Measurements from ENCODE around the gene RIC8A.
"Not testable (repeated sequence)": the region's sequence is repeated elsewhere in the genome, so short reads cannot be mapped to it uniquely, and the experiment has no call there.

Gene RIC8A

GRCh38 chr11:236774-237767 is 29.6 kb downstream of the RIC8A start, which contains the start of gene PSMD13:
Gene PSMD13, plus strand, starts transcription at chr11:236976. Its CDS starts 74 bp downstream, at chr11:237050.
- peak within 1 kb of the TSS; percentile 93 for H3K27ac ChIP-seq (ENCODE audit: low read depth, low read length)
- peaks cover 19% of the 10 kb centered on the region for H3K36me3 ChIP-seq (ENCODE audit: insufficient read depth, low read length)
- peak within 1 kb of the TSS; percentile 82 to 90 for H3K4me3 ChIP-seq (ENCODE audit: low read depth in 1 of 2, low read length in 2 of 2)
- no peaks in the 10 kb centered on the region for H3K9me3 ChIP-seq (ENCODE audit: low read length)
- no peaks in the 10 kb centered on the region for H3K27me3 ChIP-seq (ENCODE audit: control insufficient read depth in 1 of 2, insufficient read depth in 2 of 2, low read length in 2 of 2)
- H3K9ac ChIP-seq (ENCODE audit: low read length) = peak within 1 kb of the TSS; percentile 88
- H3K4me1 ChIP-seq (ENCODE audit: insufficient read depth, low read length) = peaks cover 11% of the 10 kb centered on the region

- not testable (repeated sequence) for H3K9me3 ChIP-seq (ENCODE audit: low read length); H3K9ac ChIP-seq (ENCODE audit: low read length); H3K27ac ChIP-seq (ENCODE audit: low read depth, low read length); H3K4me3 ChIP-seq (ENCODE audit: low read depth in 1 of 2, low read length in 2 of 2); H3K27me3 ChIP-seq (ENCODE audit: control insufficient read depth in 1 of 2, insufficient read depth in 2 of 2, low read length in 2 of 2)
- Histone ChIP-seq H3K36me3 (ENCODE audit: insufficient read depth, low read length) (peaks cover 18% of the 10 kb centered on the region), H3K4me1 (ENCODE audit: insufficient read depth, low read length) (peaks cover 11% of the 10 kb centered on the region)
These were observed 30.8 kb downstream of the RIC8A start for GRCh38 chr11:238346-238745.

- Histone ChIP-seq H3K4me1 (ENCODE audit: insufficient read depth, low read length) (peaks cover 11% of the 10 kb centered on the region), H3K27me3 (ENCODE audit: control insufficient read depth in 1 of 2, insufficient read depth in 2 of 2, low read length in 2 of 2) (no peaks in the 10 kb centered on the region), H3K27ac (ENCODE audit: low read depth, low read length) (no peak overlapping the region), H3K4me3 (ENCODE audit: low read depth in 1 of 2, low read length in 2 of 2) (no peak overlapping the region), H3K9me3 (ENCODE audit: low read length) (no peaks in the 10 kb centered on the region), H3K36me3 (ENCODE audit: insufficient read depth, low read length) (peaks cover 36% of the 10 kb centered on the region), H3K9ac (ENCODE audit: low read length) (no peak overlapping the region)
These were observed 32.8 kb downstream of the RIC8A start for GRCh38 chr11:240315-240714.

- Histone ChIP-seq H3K27ac (ENCODE audit: low read depth, low read length) (no peak overlapping the region), H3K36me3 (ENCODE audit: insufficient read depth, low read length) (peaks cover 49% of the 10 kb centered on the region), H3K9me3 (ENCODE audit: low read length) (no peaks in the 10 kb centered on the region), H3K27me3 (ENCODE audit: control insufficient read depth in 1 of 2, insufficient read depth in 2 of 2, low read length in 2 of 2) (no peaks in the 10 kb centered on the region), H3K4me3 (ENCODE audit: low read depth in 1 of 2, low read length in 2 of 2) (no peak overlapping the region), H3K4me1 (ENCODE audit: insufficient read depth, low read length) (peaks cover 11% of the 10 kb centered on the region), H3K9ac (ENCODE audit: low read length) (no peak overlapping the region)
These were observed 34.1 kb downstream of the RIC8A start for GRCh38 chr11:241634-242033.

- Histone ChIP-seq H3K36me3 (ENCODE audit: insufficient read depth, low read length) (peaks cover 77% of the 10 kb centered on the region), H3K4me3 (ENCODE audit: low read depth in 1 of 2, low read length in 2 of 2) (no peak overlapping the region), H3K27ac (ENCODE audit: low read depth, low read length) (no peak overlapping the region), H3K27me3 (ENCODE audit: control insufficient read depth in 1 of 2, insufficient read depth in 2 of 2, low read length in 2 of 2) (no peaks in the 10 kb centered on the region), H3K4me1 (ENCODE audit: insufficient read depth, low read length) (no peaks in the 10 kb centered on the region), H3K9ac (ENCODE audit: low read length) (no peak overlapping the region), H3K9me3 (ENCODE audit: low read length) (no peaks in the 10 kb centered on the region)
These were observed 36.9 kb downstream of the RIC8A start for GRCh38 chr11:244376-244775.

- H3K4me3 ChIP-seq (ENCODE audit: low read depth in 1 of 2, low read length in 2 of 2) = no peak overlapping the region
- peaks cover 88% of the 10 kb centered on the region for H3K36me3 ChIP-seq (ENCODE audit: insufficient read depth, low read length)
- no peak overlapping the region for H3K27ac ChIP-seq (ENCODE audit: low read depth, low read length)
- no peaks in the 10 kb centered on the region for H3K9me3 ChIP-seq (ENCODE audit: low read length)
- no peak overlapping the region for H3K9ac ChIP-seq (ENCODE audit: low read length)
- no peaks in the 10 kb centered on the region for H3K4me1 ChIP-seq (ENCODE audit: insufficient read depth, low read length)
- H3K27me3 ChIP-seq (ENCODE audit: control insufficient read depth in 1 of 2, insufficient read depth in 2 of 2, low read length in 2 of 2) = no peaks in the 10 kb centered on the region
These were observed 41.6 kb downstream of the RIC8A start for GRCh38 chr11:249062-249461.

GRCh38 chr11:250274-250673 is 42.8 kb downstream of the RIC8A start:
- H3K36me3 ChIP-seq (ENCODE audit: insufficient read depth, low read length) = peaks cover 78% of the 10 kb centered on the region
- no peaks in the 10 kb centered on the region for H3K4me1 ChIP-seq (ENCODE audit: insufficient read depth, low read length)
- no peak overlapping the region for H3K27ac ChIP-seq (ENCODE audit: low read depth, low read length)
- H3K4me3 ChIP-seq (ENCODE audit: low read depth in 1 of 2, low read length in 2 of 2) = no peak overlapping the region
- no peaks in the 10 kb centered on the region for H3K27me3 ChIP-seq (ENCODE audit: control insufficient read depth in 1 of 2, insufficient read depth in 2 of 2, low read length in 2 of 2)
- H3K9me3 ChIP-seq (ENCODE audit: low read length) = no peaks in the 10 kb centered on the region
- no peak overlapping the region for H3K9ac ChIP-seq (ENCODE audit: low read length)

GRCh38 chr11:250740-251299 is 43.3 kb downstream of the RIC8A start:
- no peaks in the 10 kb centered on the region for H3K27me3 ChIP-seq (ENCODE audit: control insufficient read depth in 1 of 2, insufficient read depth in 2 of 2, low read length in 2 of 2)
- H3K9ac ChIP-seq (ENCODE audit: low read length) = no peak overlapping the region
- H3K36me3 ChIP-seq (ENCODE audit: insufficient read depth, low read length) = peaks cover 72% of the 10 kb centered on the region
- no peaks in the 10 kb centered on the region for H3K9me3 ChIP-seq (ENCODE audit: low read length)
- no peak overlapping the region for H3K4me3 ChIP-seq (ENCODE audit: low read depth in 1 of 2, low read length in 2 of 2)
- H3K27ac ChIP-seq (ENCODE audit: low read depth, low read length) = no peak overlapping the region
- no peaks in the 10 kb centered on the region for H3K4me1 ChIP-seq (ENCODE audit: insufficient read depth, low read length)

- H3K4me3 ChIP-seq (ENCODE audit: low read depth in 1 of 2, low read length in 2 of 2) = no peak overlapping the region
- no peaks in the 10 kb centered on the region for H3K9me3 ChIP-seq (ENCODE audit: low read length)
- H3K9ac ChIP-seq (ENCODE audit: low read length) = no peak overlapping the region
- H3K4me1 ChIP-seq (ENCODE audit: insufficient read depth, low read length) = no peaks in the 10 kb centered on the region
- H3K27ac ChIP-seq (ENCODE audit: low read depth, low read length) = no peak overlapping the region
- H3K36me3 ChIP-seq (ENCODE audit: insufficient read depth, low read length) = peaks cover 65% of the 10 kb centered on the region
- H3K27me3 ChIP-seq (ENCODE audit: control insufficient read depth in 1 of 2, insufficient read depth in 2 of 2, low read length in 2 of 2) = no peaks in the 10 kb centered on the region
These were observed 44.0 kb downstream of the RIC8A start for GRCh38 chr11:251550-251949.

GRCh38 chr11:252666-253065 is 45.2 kb downstream of the RIC8A start:
- Histone ChIP-seq H3K4me3 (ENCODE audit: low read depth in 1 of 2, low read length in 2 of 2) (no peak overlapping the region), H3K9me3 (ENCODE audit: low read length) (no peaks in the 10 kb centered on the region), H3K27me3 (ENCODE audit: control insufficient read depth in 1 of 2, insufficient read depth in 2 of 2, low read length in 2 of 2) (no peaks in the 10 kb centered on the region), H3K9ac (ENCODE audit: low read length) (no peak overlapping the region), H3K4me1 (ENCODE audit: insufficient read depth, low read length) (no peaks in the 10 kb centered on the region), H3K27ac (ENCODE audit: low read depth, low read length) (no peak overlapping the region), H3K36me3 (ENCODE audit: insufficient read depth, low read length) (peaks cover 54% of the 10 kb centered on the region)

- H3K27me3 ChIP-seq (ENCODE audit: control insufficient read depth in 1 of 2, insufficient read depth in 2 of 2, low read length in 2 of 2) = no peaks in the 10 kb centered on the region
- no peak overlapping the region for H3K4me3 ChIP-seq (ENCODE audit: low read depth in 1 of 2, low read length in 2 of 2)
- no peaks in the 10 kb centered on the region for H3K4me1 ChIP-seq (ENCODE audit: insufficient read depth, low read length)
- no peak overlapping the region for H3K27ac ChIP-seq (ENCODE audit: low read depth, low read length)
- no peaks in the 10 kb centered on the region for H3K9me3 ChIP-seq (ENCODE audit: low read length)
- H3K36me3 ChIP-seq (ENCODE audit: insufficient read depth, low read length) = peaks cover 47% of the 10 kb centered on the region
- H3K9ac ChIP-seq (ENCODE audit: low read length) = no peak overlapping the region
These were observed 45.8 kb downstream of the RIC8A start for GRCh38 chr11:253160-253885.
